NB4 (cell line): ENCODE data around the gene CNOT8.
"Not testable (repeated sequence)": the region's sequence is repeated elsewhere in the genome, so short reads cannot be mapped to it uniquely, and the experiment has no call there.

Experiments
- DNase-seq: peaks from one replicate; pipeline ENCODE4 v3.0.0; 2010; ENCODE audit warnings: low read depth
- H3K4me3 ChIP-seq: one replicate; pipeline ENCODE4 v1.5.1; 2011; ENCODE audit warnings: mild to moderate bottlenecking, low read depth, low read length, moderate library complexity
- CTCF ChIP-seq: IDR thresholded peaks from one replicate; pipeline ENCODE4 v1.5.1; 2012; ENCODE audit warnings: low read depth, low read length
- MAX ChIP-seq: IDR thresholded peaks from 2 replicates; pipeline ENCODE4 v1.6.1; 2011; ENCODE audit warnings: low read depth, low read length
- MYC ChIP-seq: IDR thresholded peaks from 2 replicates; pipeline ENCODE4 v1.6.1; 2011; ENCODE audit warnings: low read depth, low read length
- POLR2A ChIP-seq: IDR thresholded peaks from 2 replicates; pipeline ENCODE4 v1.6.1; 2011; ENCODE audit warnings: mild to moderate bottlenecking; ENCODE audit not compliant: insufficient read length; ENCODE audit errors: extremely low read depth

The CNOT8 gene

GRCh38 chr5:154901276-154901675 lies 42.8 kb downstream of the CNOT8 start:
- TF ChIP-seq MAX (no peak), CTCF (no peak), POLR2A (no peak), MYC (no peak)
- no peak for DNase-seq
- H3K4me3 ChIP-seq: no peak overlapping the region

GRCh38 chr5:154901913-154902312 lies 43.5 kb downstream of the CNOT8 start:
- no peak overlapping the region for H3K4me3 ChIP-seq
- TF ChIP-seq MAX (no peak), POLR2A (no peak), MYC (no peak), CTCF (no peak)
- DNase-seq: no peak

GRCh38 chr5:154905601-154906000 lies 47.2 kb downstream of the CNOT8 start:
- not testable (repeated sequence) for H3K4me3 ChIP-seq, DNase-seq

- TF ChIP-seq MYC (no peak), POLR2A (no peak), CTCF (no peak), MAX (no peak)
- no peak for DNase-seq
- no peak overlapping the region for H3K4me3 ChIP-seq
These were observed 58.4 kb downstream of the CNOT8 start for GRCh38 chr5:154916874-154917273.

GRCh38 chr5:154917757-154918156 lies 59.3 kb downstream of the CNOT8 start:
- DNase-seq: no peak
- no peak overlapping the region for H3K4me3 ChIP-seq
- no peak for TF ChIP-seq CTCF
- no peak for TF ChIP-seq POLR2A
- TF ChIP-seq MYC: no peak
- TF ChIP-seq MAX: no peak

- no peak overlapping the region for H3K4me3 ChIP-seq
- no peak for TF ChIP-seq POLR2A
- no peak for TF ChIP-seq MAX
- TF ChIP-seq MYC: no peak
- no peak for TF ChIP-seq CTCF
- no peak for DNase-seq
These were observed 65.3 kb downstream of the CNOT8 start for GRCh38 chr5:154923441-154924430.
